ENCODE data around the gene CTAGE9. TPM values are rescaled to one million over a fixed set of nuclear protein-coding genes. Genes with fewer than 3 reads are reported as not detected.

The CTAGE9 gene
- total and polyA plus RNA-seq, 2 donors (not counting 1 experiment from before 2014, with no cell fraction given) = not detected

DNA sequence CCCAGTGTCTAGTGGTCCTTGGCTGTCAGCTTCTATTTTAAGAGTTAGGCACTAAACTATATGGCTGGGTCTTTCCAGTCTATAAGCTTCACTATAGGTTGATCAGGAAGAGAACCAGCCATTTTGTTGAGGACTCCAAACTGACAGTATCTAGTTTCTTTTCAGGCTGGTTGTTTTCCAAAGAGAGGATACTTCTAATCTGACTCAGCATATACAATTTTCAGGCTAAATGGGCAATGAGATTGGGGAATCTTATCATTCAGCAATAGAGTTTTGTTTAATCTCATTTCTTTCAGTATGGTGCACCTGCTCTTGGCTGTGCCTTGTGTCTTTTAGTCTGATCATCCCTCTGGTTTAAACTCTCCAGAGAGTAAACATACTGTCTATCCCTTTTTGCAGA lies 20.4 kb upstream of the CTAGE9 start:
- intact Hi-C loops (cut with micrococcal nuclease) = no loop called here
- H3K27ac Mint-ChIP-seq = no peak overlapping the region
- H3K9me3 Mint-ChIP-seq (ENCODE audit: insufficient read depth) = no peaks in the 10 kb centered on the region

DNA sequence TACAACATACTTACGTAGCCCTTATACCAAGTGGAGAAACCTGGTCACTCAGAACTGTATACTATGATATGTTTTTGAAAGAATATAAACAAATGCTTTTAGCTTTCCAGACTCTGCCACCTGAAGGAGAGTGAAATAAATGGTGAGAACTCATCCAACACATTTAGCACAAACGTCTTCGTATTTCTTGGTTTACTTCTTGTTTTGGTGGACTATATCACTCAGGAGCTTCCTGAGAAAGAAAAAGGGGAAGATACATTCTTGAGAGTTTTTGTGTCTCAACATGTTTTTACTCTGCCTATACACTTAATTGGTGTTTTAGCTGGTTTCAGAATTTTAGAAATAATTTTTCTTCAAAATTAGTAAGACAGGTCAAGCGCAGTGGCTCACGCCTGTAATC lies 19.4 kb upstream of the CTAGE9 start:
- Histone ChIP-seq H2AFZ (ENCODE audit: insufficient read depth, low read depth, low read length, poor library complexity, severe bottlenecking) (no peak overlapping the region), H3K4me2 (replicated peaks; ENCODE audit: low read depth, low read length, poor library complexity, severe bottlenecking) (no peak overlapping the region), H3K9ac (ENCODE audit: low read length) (no peak overlapping the region), H3K36me3 (replicated peaks in 1 of 2; ENCODE audit: control extremely low read depth in 1 of 2, control insufficient read depth in 1 of 2, extremely low read depth in 1 of 2, insufficient read depth in 2 of 2, low read length in 1 of 2) (no peaks in the 10 kb centered on the region), H3K79me2 (ENCODE audit: control insufficient read depth, insufficient read depth, low read length) (no peaks in the 10 kb centered on the region), H3K27me3 (replicated peaks in 1 of 4; ENCODE audit: control extremely low read depth in 1 of 4, control insufficient read depth in 3 of 4, insufficient read depth in 4 of 4, low read length in 3 of 4) (no peaks in the 10 kb centered on the region), H3K9me3 (ENCODE audit: control extremely low read depth in 1 of 3, control insufficient read depth in 2 of 3, insufficient read depth in 1 of 3, low read length in 2 of 3) (no peaks in the 10 kb centered on the region), H3K27ac (ENCODE audit: low read length in 2 of 2) (no peak overlapping the region), H3K4me1 (ENCODE audit: control insufficient read depth in 2 of 2, insufficient read depth in 2 of 2, low read length in 2 of 2) (no peaks in the 10 kb centered on the region), H3K4me3 (ENCODE audit: control extremely low read depth in 1 of 5, extremely low read depth in 1 of 5, insufficient read depth in 1 of 5, low read depth in 2 of 5, low read length in 4 of 5) (no peak overlapping the region), H4K20me1 (ENCODE audit: control insufficient read depth, insufficient read depth, low read length, poor library complexity, severe bottlenecking) (no peaks in the 10 kb centered on the region)
- intact Hi-C loops (cut with micrococcal nuclease) = no loop called here
- Mint-ChIP-seq H3K9me3 (ENCODE audit: insufficient read depth) (no peaks in the 10 kb centered on the region), H3K27me3 (peaks cover 2% of the 10 kb centered on the region), H3K4me3 (no peak overlapping the region), H3K27ac (no peak overlapping the region), H3K4me1 (no peaks in the 10 kb centered on the region)
- whole genome bisulfite sequencing (ENCODE audit: insufficient coverage) = 94% methylated on average over 2 of the region's 5 CpGs
- TF ChIP-seq CTCF (IDR thresholded peaks at IDR 0.05) (no peak), EZH2 (IDR thresholded peaks at IDR 0.05; ENCODE audit: borderline replicate concordance, insufficient read depth, low read depth, low read length, poor library complexity, severe bottlenecking) (no peak)
- ATAC-seq (ENCODE audit: low read depth) (no peak), DNase-seq (no peak)
- ChIA-PET CTCF (no interaction called here), POLR2A (no interaction called here)

More for the DNA sequence above, 20.4 kb upstream of the CTAGE9 start:
- no peak overlapping the region for H3K4me3 ChIP-seq (ENCODE audit: control extremely low read depth in 1 of 5, extremely low read depth in 1 of 5, insufficient read depth in 1 of 5, low read depth in 2 of 5, low read length in 4 of 5)
- H3K36me3 ChIP-seq (replicated peaks in 1 of 2; ENCODE audit: control extremely low read depth in 1 of 2, control insufficient read depth in 1 of 2, extremely low read depth in 1 of 2, insufficient read depth in 2 of 2, low read length in 1 of 2) = no peaks in the 10 kb centered on the region
- no peak for TF ChIP-seq CTCF (IDR thresholded peaks at IDR 0.05)
- TF ChIP-seq EZH2 (IDR thresholded peaks at IDR 0.05; ENCODE audit: borderline replicate concordance, insufficient read depth, low read depth, low read length, poor library complexity, severe bottlenecking) = no peak
- CTCF ChIA-PET = no interaction called here
- no peaks in the 10 kb centered on the region for H4K20me1 ChIP-seq (ENCODE audit: control insufficient read depth, insufficient read depth, low read length, poor library complexity, severe bottlenecking)
- no peaks in the 10 kb centered on the region for H3K27me3 ChIP-seq (replicated peaks in 1 of 4; ENCODE audit: control extremely low read depth in 1 of 4, control insufficient read depth in 3 of 4, insufficient read depth in 4 of 4, low read length in 3 of 4)
- H2AFZ ChIP-seq (ENCODE audit: insufficient read depth, low read depth, low read length, poor library complexity, severe bottlenecking) = no peak overlapping the region
- Mint-ChIP-seq H3K27me3 (peaks cover 2% of the 10 kb centered on the region), H3K4me1 (no peaks in the 10 kb centered on the region), H3K4me3 (no peak overlapping the region)
- no peak overlapping the region for H3K27ac ChIP-seq (ENCODE audit: low read length in 2 of 2)
- ATAC-seq (ENCODE audit: low read depth) (no peak), DNase-seq (no peak)
- no peak overlapping the region for H3K4me2 ChIP-seq (replicated peaks; ENCODE audit: low read depth, low read length, poor library complexity, severe bottlenecking)
- H3K4me1 ChIP-seq (ENCODE audit: control insufficient read depth in 2 of 2, insufficient read depth in 2 of 2, low read length in 2 of 2) = no peaks in the 10 kb centered on the region
- no peak overlapping the region for H3K9ac ChIP-seq (ENCODE audit: low read length)
- H3K9me3 ChIP-seq (ENCODE audit: control extremely low read depth in 1 of 3, control insufficient read depth in 2 of 3, insufficient read depth in 1 of 3, low read length in 2 of 3) = no peaks in the 10 kb centered on the region
- POLR2A ChIA-PET = no interaction called here
- no peaks in the 10 kb centered on the region for H3K79me2 ChIP-seq (ENCODE audit: control insufficient read depth, insufficient read depth, low read length)
